ENCODE results near the gene INO80E. TPM values are rescaled to one million over a fixed set of nuclear protein-coding genes. Genes with fewer than 3 reads are reported as not detected.

Gene INO80E
- total RNA-seq, 1 experiment from 2014 or later, result 90.1 TPM

- BruUV-seq (replicated peaks), result no TSS peak
- Mint-ChIP-seq H3K4me3 (ENCODE audit: unreplicated experiment) (no peak overlapping the region), H3K9me3 (ENCODE audit: unreplicated experiment) (no peaks in the 10 kb centered on the region), H3K27me3 (ENCODE audit: insufficient read depth, unreplicated experiment) (no peaks in the 10 kb centered on the region), H3K4me1 (ENCODE audit: insufficient read depth, unreplicated experiment) (no peaks in the 10 kb centered on the region), H3K36me3 (ENCODE audit: insufficient read depth, unreplicated experiment) (peaks cover 19% of the 10 kb centered on the region), H3K27ac (ENCODE audit: low read depth, unreplicated experiment) (no peak overlapping the region)
- intact Hi-C loops (cut with micrococcal nuclease), result no loop called here
- no peak for TF ChIP-seq CTCF (IDR thresholded peaks at IDR 0.05; ENCODE audit: unreplicated experiment)
- DNase-seq (ENCODE audit: unreplicated experiment), result no peak
- CTCF ChIA-PET, result interaction anchor here (0.9 to 2.0 kb wide), 3 partner anchors 11 to 86 kb away, joined by 3 to 6 read pairs (median 3); no protein-coding TSS in a partner anchor
- POLR2A ChIA-PET, result interaction anchor here (1.1 to 2.5 kb wide), 2 partner anchors 7 to 10 kb away, joined by 3 to 9 read pairs; partner anchors contain the start of gene INO80E
Measured at GRCh38 chr16:30003670-30004423, 7.8 kb downstream of the INO80E start.

GRCh38 chr16:30004424-30004776, 8.4 kb downstream of the INO80E start:
- no peak for DNase-seq (ENCODE audit: unreplicated experiment)
- no TSS peak for BruUV-seq (replicated peaks)
- intact Hi-C loops (cut with micrococcal nuclease), result no loop called here
- Mint-ChIP-seq H3K36me3 (ENCODE audit: insufficient read depth, unreplicated experiment) (peaks cover 15% of the 10 kb centered on the region), H3K4me1 (ENCODE audit: insufficient read depth, unreplicated experiment) (no peaks in the 10 kb centered on the region), H3K9me3 (ENCODE audit: unreplicated experiment) (no peaks in the 10 kb centered on the region), H3K4me3 (ENCODE audit: unreplicated experiment) (no peak overlapping the region), H3K27ac (ENCODE audit: low read depth, unreplicated experiment) (no peak overlapping the region), H3K27me3 (ENCODE audit: insufficient read depth, unreplicated experiment) (no peaks in the 10 kb centered on the region)
- CTCF ChIA-PET, result interaction anchor here (0.9 to 2.0 kb wide), 4 partner anchors 11 to 86 kb away, joined by 3 to 6 read pairs (median 4); no protein-coding TSS in a partner anchor
- POLR2A ChIA-PET, result interaction anchor here (0.7 to 2.5 kb wide), 4 partner anchors 8 to 180 kb away, joined by 3 to 9 read pairs (median 4); partner anchors contain the start of genes INO80E and TAOK2
- no peak for TF ChIP-seq CTCF (IDR thresholded peaks at IDR 0.05; ENCODE audit: unreplicated experiment)

- CTCF ChIA-PET, result interaction anchor here (0.9 to 2.0 kb wide), 4 partner anchors 10 to 87 kb away, joined by 3 to 6 read pairs (median 4); no protein-coding TSS in a partner anchor
- POLR2A ChIA-PET, result interaction anchor here (0.7 to 2.5 kb wide), 5 partner anchors 8 to 180 kb away, joined by 3 to 9 read pairs (median 3); partner anchors contain the start of genes INO80E and TAOK2
- intact Hi-C loops (cut with micrococcal nuclease), result no loop called here
- no peak for TF ChIP-seq CTCF (IDR thresholded peaks at IDR 0.05; ENCODE audit: unreplicated experiment)
- H3K27ac Mint-ChIP-seq (ENCODE audit: low read depth, unreplicated experiment), result no peak overlapping the region
- H3K4me3 Mint-ChIP-seq (ENCODE audit: unreplicated experiment), result no peak overlapping the region
- H3K36me3 Mint-ChIP-seq (ENCODE audit: insufficient read depth, unreplicated experiment), result peaks cover 10% of the 10 kb centered on the region
- no TSS peak for BruUV-seq (replicated peaks)
- no peaks in the 10 kb centered on the region for H3K4me1 Mint-ChIP-seq (ENCODE audit: insufficient read depth, unreplicated experiment)
- no peak for DNase-seq (ENCODE audit: unreplicated experiment)
- H3K27me3 Mint-ChIP-seq (ENCODE audit: insufficient read depth, unreplicated experiment), result no peaks in the 10 kb centered on the region
- H3K9me3 Mint-ChIP-seq (ENCODE audit: unreplicated experiment), result no peaks in the 10 kb centered on the region
Measured at GRCh38 chr16:30004811-30005242, 8.8 kb downstream of the INO80E start.

- CTCF ChIA-PET, result interaction anchor here (0.6 to 2.0 kb wide), 4 partner anchors 11 to 306 kb away, joined by 3 to 6 read pairs (median 4); no protein-coding TSS in a partner anchor
- Mint-ChIP-seq H3K27me3 (ENCODE audit: insufficient read depth, unreplicated experiment) (peaks cover 7% of the 10 kb centered on the region), H3K36me3 (ENCODE audit: insufficient read depth, unreplicated experiment) (peaks cover 10% of the 10 kb centered on the region), H3K27ac (ENCODE audit: low read depth, unreplicated experiment) (no peak overlapping the region), H3K9me3 (ENCODE audit: unreplicated experiment) (no peaks in the 10 kb centered on the region), H3K4me1 (ENCODE audit: insufficient read depth, unreplicated experiment) (no peaks in the 10 kb centered on the region), H3K4me3 (ENCODE audit: unreplicated experiment) (no peak overlapping the region)
- peak; percentile 41 for DNase-seq (ENCODE audit: unreplicated experiment)
- intact Hi-C loops (cut with micrococcal nuclease), result no loop called here
- TF ChIP-seq CTCF (IDR thresholded peaks at IDR 0.05; ENCODE audit: unreplicated experiment), result peak; percentile 58
- POLR2A ChIA-PET, result interaction anchor here (0.6 to 2.5 kb wide), 7 partner anchors 9 to 197 kb away, joined by 3 to 9 read pairs (median 3); partner anchors contain the start of genes HIRIP3, INO80E and TAOK2
- BruUV-seq (replicated peaks), result TSS peak; percentile 59
Measured at GRCh38 chr16:30005341-30006094, 9.5 kb downstream of the INO80E start.

Data from MCF 10A (cell line).